Neuronal stem cell (in vitro differentiated cells): ENCODE measurements around the gene SLC35E4.

Source experiments
- DNase-seq: peaks from one replicate; pipeline ENCODE4 v3.0.0-alpha.2; 2013; ENCODE audit warnings: low spot score
- H2AFZ ChIP-seq: one replicate; pipeline ENCODE4 v1.6.1; 2013; ENCODE audit warnings: mild to moderate bottlenecking, low read length, inconsistent platforms
- H2AK5ac ChIP-seq: 2 replicates; pipeline ENCODE4 v1.6.1; 2013; ENCODE audit warnings: low read depth, mild to moderate bottlenecking, inconsistent platforms, low read length, moderate library complexity, mixed read lengths
- H2BK120ac ChIP-seq: 2 replicates; pipeline ENCODE4 v1.6.1; 2013; ENCODE audit warnings: low read depth, mild to moderate bottlenecking, inconsistent platforms, low read length, moderate library complexity, mixed read lengths
- H2BK12ac ChIP-seq: one replicate; pipeline ENCODE4 v1.6.1; 2013; ENCODE audit warnings: low read length, inconsistent platforms
- H2BK15ac ChIP-seq: 2 replicates; pipeline ENCODE4 v1.6.1; 2013; ENCODE audit warnings: mild to moderate bottlenecking, low read length, inconsistent platforms, mixed read lengths
- H2BK5ac ChIP-seq: one replicate; pipeline ENCODE4 v1.6.1; 2013; ENCODE audit warnings: inconsistent platforms, mild to moderate bottlenecking, low read length, moderate library complexity
- H3K14ac ChIP-seq: one replicate; pipeline ENCODE4 v1.6.1; 2013; ENCODE audit warnings: low read length, inconsistent platforms
- H3K18ac ChIP-seq: 2 replicates; pipeline ENCODE4 v1.6.1; 2013; ENCODE audit warnings: low read length, inconsistent platforms
- H3K23ac ChIP-seq: 2 replicates; pipeline ENCODE4 v1.6.1; 2013; ENCODE audit warnings: low read depth, mild to moderate bottlenecking, mixed read lengths, low read length, inconsistent platforms; ENCODE audit not compliant: poor library complexity
- H3K27ac ChIP-seq: replicated peaks from 3 replicates; pipeline ENCODE4 v1.5.1; 2013; ENCODE audit warnings: low read length, inconsistent platforms
- H3K27me3 ChIP-seq, 3 experiments: 2 replicates each; pipeline ENCODE4 v1.6.1; 2013; ENCODE audit warnings: low read length in 3 of 3, mild to moderate bottlenecking in 2 of 3, inconsistent platforms in 1 of 3, low read depth in 1 of 3, mixed read lengths in 1 of 3, moderate library complexity in 1 of 3; ENCODE audit not compliant: control insufficient read depth in 3 of 3, insufficient read depth in 3 of 3
- H3K36me3 ChIP-seq, 2 donors: replicated peaks in 1 of 2; 2 replicates each; pipeline ENCODE4 v1.6.1; 2013; ENCODE audit warnings: low read length in 2 of 2; ENCODE audit not compliant: control insufficient read depth in 2 of 2, insufficient read depth in 2 of 2
- H3K4ac ChIP-seq: 2 replicates; pipeline ENCODE4 v1.6.1; 2013; ENCODE audit warnings: inconsistent platforms, mild to moderate bottlenecking, low read length, moderate library complexity
- H3K4me1 ChIP-seq, 2 donors: 1 replicate in 1 of 2; 2 replicates in 1 of 2; pipeline ENCODE4 v1.6.1; 2013; ENCODE audit warnings: low read length in 2 of 2, low read depth in 1 of 2; ENCODE audit not compliant: control insufficient read depth in 2 of 2, insufficient read depth in 1 of 2
- H3K4me2 ChIP-seq: one replicate; pipeline ENCODE4 v1.6.1; 2013; ENCODE audit warnings: mild to moderate bottlenecking, low read length, inconsistent platforms; ENCODE audit not compliant: insufficient read depth, poor library complexity, severe bottlenecking
- H3K4me3 ChIP-seq, 2 donors: 2 replicates each; pipeline ENCODE4 v1.5.1; 2013; ENCODE audit warnings: low read length in 2 of 2, mild to moderate bottlenecking in 2 of 2, inconsistent platforms in 1 of 2, moderate library complexity in 1 of 2
- H3K79me1 ChIP-seq: one replicate; pipeline ENCODE4 v1.6.1; 2013; ENCODE audit warnings: low read depth, mild to moderate bottlenecking, inconsistent platforms, low read length, moderate library complexity
- H3K9ac ChIP-seq: one replicate; pipeline ENCODE4 v1.6.1; 2013; ENCODE audit warnings: mild to moderate bottlenecking, low read depth, low read length, inconsistent platforms; ENCODE audit not compliant: poor library complexity
- H3K9me3 ChIP-seq, 2 donors: replicated peaks in 1 of 2; 2 replicates each; pipeline versions ENCODE3 to v1.6.1; 2013; ENCODE audit warnings: low read length in 2 of 2, mild to moderate bottlenecking in 2 of 2, inconsistent platforms in 1 of 2, low read depth in 1 of 2, mixed read lengths in 1 of 2, moderate library complexity in 1 of 2; ENCODE audit not compliant: control insufficient read depth in 2 of 2, insufficient read depth in 1 of 2
- H4K8ac ChIP-seq: one replicate; pipeline ENCODE4 v1.6.1; 2013; ENCODE audit warnings: low read depth, mild to moderate bottlenecking, inconsistent platforms, low read length, moderate library complexity
- H4K91ac ChIP-seq: one replicate; pipeline ENCODE4 v1.6.1; 2013; ENCODE audit warnings: low read length, low read depth, mild to moderate bottlenecking, inconsistent platforms; ENCODE audit not compliant: poor library complexity
- WGBS, 2 donors: extraction: QIAGEN DNeasy Blood & Tissue Kit; methylation state at CpG; one replicate each; pipeline ENCODE4 v1.1.7; 2013; ENCODE audit warnings: missing lambda C conversion rate in 2 of 2, mixed read lengths in 1 of 2; ENCODE audit not compliant: insufficient read length in 2 of 2, insufficient replicate concordance in 1 of 2; ENCODE audit errors: extremely low coverage in 2 of 2; 5-methylcytosine and 5-hydroxymethylcytosine counted together

SLC35E4 gene

DNA sequence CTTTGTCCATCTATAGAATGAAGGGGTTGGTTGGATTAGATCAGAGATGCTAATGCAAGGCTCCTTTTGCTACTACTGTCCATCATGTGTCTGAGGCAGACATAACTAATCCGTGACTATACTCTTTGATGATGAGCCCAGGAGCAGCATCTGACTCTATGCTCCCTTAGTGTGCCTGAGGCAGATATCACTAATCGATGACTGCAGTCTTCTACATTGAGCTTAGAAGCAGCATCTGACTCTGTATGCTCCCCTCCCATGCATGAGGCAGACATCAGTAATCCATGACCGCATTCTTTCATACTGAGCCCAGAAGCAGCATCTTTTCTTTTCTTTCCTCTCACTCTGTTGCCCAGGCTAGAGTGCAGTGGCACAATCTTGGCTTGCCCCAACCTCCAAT, 24.4 kb upstream of the SLC35E4 start:
- Histone ChIP-seq H3K9me3 (no peaks in the 10 kb centered on the region), H3K4ac (no peak overlapping the region), H4K8ac (no peak overlapping the region), H3K27me3 (no peaks in the 10 kb centered on the region), H3K14ac (no peak overlapping the region), H3K36me3 (peaks cover 40 to 64% of the 10 kb centered on the region in 2 donors), H2BK120ac (no peak overlapping the region), H3K4me2 (no peak overlapping the region), H3K23ac (no peak overlapping the region), H3K9ac (no peak overlapping the region), H4K91ac (no peak overlapping the region), H3K18ac (no peak overlapping the region), H3K4me1 (peaks cover 18 to 26% of the 10 kb centered on the region in 2 donors), H2AK5ac (no peak overlapping the region), H2BK15ac (no peak overlapping the region), H2BK5ac (no peak overlapping the region), H2AFZ (no peak overlapping the region), H3K27ac (no peak overlapping the region), H3K4me3 (no peak overlapping the region), H3K79me1 (peaks cover 1% of the 10 kb centered on the region), H2BK12ac (no peak overlapping the region)
- WGBS, 2 donors = no CpG with 5 or more reads among the region's 3 CpGs
- no peak for DNase-seq

DNA sequence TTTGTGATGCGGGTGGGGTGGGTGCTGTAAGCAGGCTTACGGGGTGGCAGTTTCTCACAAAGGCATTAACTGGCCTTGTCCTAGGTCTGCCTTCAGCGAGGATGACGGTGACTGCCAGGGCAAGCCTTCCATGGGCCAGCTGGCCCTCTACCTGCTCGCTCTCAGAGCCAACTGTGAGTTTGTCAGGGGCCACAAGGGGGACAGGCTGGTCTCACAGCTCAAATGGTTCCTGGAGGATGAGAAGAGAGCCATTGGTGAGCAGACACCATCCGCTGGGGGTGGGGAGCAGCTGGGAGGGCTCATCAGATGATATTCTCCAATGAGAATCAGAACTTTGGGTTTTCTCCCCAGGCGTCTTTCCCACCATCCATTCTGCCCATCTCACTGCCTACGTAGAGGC, 22.8 kb upstream of the SLC35E4 start:
- Histone ChIP-seq H3K4me1 (peaks cover 13 to 22% of the 10 kb centered on the region in 2 donors), H4K8ac (no peak overlapping the region), H2BK12ac (no peak overlapping the region), H3K23ac (no peak overlapping the region), H3K4ac (no peak overlapping the region), H2BK5ac (peak overlapping the region; percentile 42), H3K4me2 (no peak overlapping the region), H4K91ac (no peak overlapping the region), H2BK15ac (no peak overlapping the region), H2BK120ac (no peak overlapping the region), H2AFZ (no peak overlapping the region), H3K4me3 (no peak overlapping the region), H3K18ac (peak overlapping the region; percentile 35), H3K36me3 (peaks cover 51 to 80% of the 10 kb centered on the region in 2 donors), H3K14ac (no peak overlapping the region), H3K9ac (no peak overlapping the region), H3K79me1 (peaks cover 1% of the 10 kb centered on the region), H3K27me3 (no peaks in the 10 kb centered on the region), H3K9me3 (no peaks in the 10 kb centered on the region), H3K27ac (no peak overlapping the region), H2AK5ac (no peak overlapping the region)
- no CpG with 5 or more reads among the region's 8 CpGs for WGBS, 2 donors
- DNase-seq = no peak

- Histone ChIP-seq H2BK15ac (no peak overlapping the region), H2BK5ac (no peak overlapping the region), H4K91ac (no peak overlapping the region), H3K4ac (no peak overlapping the region), H3K4me3 (no peak overlapping the region), H3K23ac (no peak overlapping the region), H3K14ac (no peak overlapping the region), H3K4me1 (peaks cover 2 to 9% of the 10 kb centered on the region in 2 donors), H3K9me3 (no peaks in the 10 kb centered on the region), H3K9ac (no peak overlapping the region), H2AFZ (no peak overlapping the region), H2BK12ac (no peak overlapping the region), H2BK120ac (no peak overlapping the region), H2AK5ac (no peak overlapping the region), H3K18ac (no peak overlapping the region), H3K27ac (no peak overlapping the region), H3K79me1 (no peaks in the 10 kb centered on the region), H3K4me2 (no peak overlapping the region), H3K27me3 (no peaks in the 10 kb centered on the region), H4K8ac (no peak overlapping the region), H3K36me3 (peaks cover 58 to 94% of the 10 kb centered on the region in 2 donors)
- WGBS, 2 donors = no CpG with 5 or more reads among the region's 7 CpGs
- no peak for DNase-seq
These were observed 21.3 kb upstream of the SLC35E4 start for GRCh38 chr22:30614268-30614667.

GRCh38 chr22:30614879-30615278, 20.7 kb upstream of the SLC35E4 start:
- Histone ChIP-seq H3K23ac (no peak overlapping the region), H3K18ac (no peak overlapping the region), H3K79me1 (no peaks in the 10 kb centered on the region), H4K91ac (no peak overlapping the region), H2BK120ac (no peak overlapping the region), H4K8ac (no peak overlapping the region), H3K4ac (no peak overlapping the region), H3K27ac (no peak overlapping the region), H3K14ac (no peak overlapping the region), H3K36me3 (peaks cover 61 to 96% of the 10 kb centered on the region in 2 donors), H3K9me3 (no peaks in the 10 kb centered on the region), H3K9ac (no peak overlapping the region), H2AK5ac (no peak overlapping the region), H2BK12ac (no peak overlapping the region), H3K4me3 (no peak overlapping the region), H3K4me1 (peaks cover 0 to 4% of the 10 kb centered on the region in 2 donors), H2BK5ac (no peak overlapping the region), H3K4me2 (no peak overlapping the region), H2AFZ (no peak overlapping the region), H3K27me3 (no peaks in the 10 kb centered on the region), H2BK15ac (no peak overlapping the region)
- no peak for DNase-seq
